ENCODE measurements around the gene SPATS2. TPM values are rescaled to one million over a fixed set of nuclear protein-coding genes. Genes with fewer than 3 reads are reported as not detected.
A peak's percentile ranks its signal among the peaks of the same experiment; 100 is the strongest.

Gene SPATS2
- total and polyA plus RNA-seq, 9 donors = 9.1 to 28.2 (median 15.2) TPM

GRCh38 chr12:49355913-49356312 is 11.3 kb upstream of the SPATS2 start:
- intact Hi-C loops (cut with DNase I) = no loop called here
- Histone ChIP-seq H3K9me3 (no peaks in the 10 kb centered on the region), H3K27me3 (no peaks in the 10 kb centered on the region), H3K27ac (no peak overlapping the region), H3K36me3 (no peaks in the 10 kb centered on the region), H3K4me3 (no peak overlapping the region), H3K4me1 (ENCODE audit: insufficient read depth) (no peaks in the 10 kb centered on the region)
- DNase-seq = no peak
- TF ChIP-seq EP300 (IDR thresholded peaks at IDR 0.05) = no peak
- TF ChIP-seq CTCF (IDR thresholded peaks at IDR 0.05) = no peak
- TF ChIP-seq POLR2A (IDR thresholded peaks at IDR 0.05) = no peak
- 92 to 94% (median 94%) methylated on average over 10 of the region's 10 CpGs for WGBS, 3 donors

GRCh38 chr12:49357103-49357678 is 10.1 kb upstream of the SPATS2 start:
- TF ChIP-seq POLR2A (IDR thresholded peaks at IDR 0.05) = no peak
- no peak for TF ChIP-seq EP300 (IDR thresholded peaks at IDR 0.05)
- peak in 2 of 3 donors; percentile 21 to 24 for TF ChIP-seq CTCF (IDR thresholded peaks at IDR 0.05)
- H3K4me3 ChIP-seq = no peak overlapping the region
- H3K36me3 ChIP-seq = no peaks in the 10 kb centered on the region
- no peak for DNase-seq
- no peaks in the 10 kb centered on the region for H3K9me3 ChIP-seq
- no peaks in the 10 kb centered on the region for H3K27me3 ChIP-seq
- intact Hi-C loops (cut with DNase I) = no loop called here
- no peak overlapping the region for H3K27ac ChIP-seq
- H3K4me1 ChIP-seq (ENCODE audit: insufficient read depth) = no peaks in the 10 kb centered on the region
- 0 to 7% (median 3%) methylated on average over 3 of the region's 3 CpGs for WGBS, 3 donors

GRCh38 chr12:49358483-49359141 is 8.7 kb upstream of the SPATS2 start:
- no peak for TF ChIP-seq POLR2A (IDR thresholded peaks at IDR 0.05)
- peak in 2 of 3 donors; percentile 59 to 60 for TF ChIP-seq CTCF (IDR thresholded peaks at IDR 0.05)
- no peak overlapping the region for H3K4me3 ChIP-seq
- WGBS, 3 donors = 5 to 8% (median 5%) methylated on average over 7 of the region's 7 CpGs
- intact Hi-C loops (cut with DNase I) = no loop called here
- H3K27me3 ChIP-seq = no peaks in the 10 kb centered on the region
- H3K9me3 ChIP-seq = no peaks in the 10 kb centered on the region
- H3K36me3 ChIP-seq = no peaks in the 10 kb centered on the region
- H3K27ac ChIP-seq = no peak overlapping the region
- H3K4me1 ChIP-seq (ENCODE audit: insufficient read depth) = no peaks in the 10 kb centered on the region
- peak in 1 of 5 donors; percentile 41 for DNase-seq

- Histone ChIP-seq H3K27me3 (no peaks in the 10 kb centered on the region), H3K27ac (no peak overlapping the region), H3K9me3 (no peaks in the 10 kb centered on the region), H3K4me3 (no peak overlapping the region), H3K36me3 (no peaks in the 10 kb centered on the region), H3K4me1 (ENCODE audit: insufficient read depth) (no peaks in the 10 kb centered on the region)
- no peak for DNase-seq
- intact Hi-C loops (cut with DNase I) = loop anchor here in 2 of 4 donors (5.0 kb wide), 2 partner anchors 153 to 158 kb away; no protein-coding TSS in a partner anchor
- 61 to 67% (median 64%) methylated on average over 7 of the region's 7 CpGs for WGBS, 3 donors
- TF ChIP-seq POLR2A (IDR thresholded peaks at IDR 0.05) = no peak
- no peak for TF ChIP-seq CTCF (IDR thresholded peaks at IDR 0.05)
- TF ChIP-seq EP300 (IDR thresholded peaks at IDR 0.05) = no peak
Measured at GRCh38 chr12:49359671-49360070, 7.6 kb upstream of the SPATS2 start.

All from ovary (tissue), 9 donors.